GM12891 (cell line): ENCODE results near the gene MBD2.

ENCODE experiments used
- PAX5 ChIP-seq: IDR thresholded peaks from 2 replicates; pipeline ENCODE4 v1.6.1; 2011; ENCODE audit warnings: low read length, moderate library complexity, mild to moderate bottlenecking; ENCODE audit not compliant: insufficient read depth, severe bottlenecking
- POLR2A ChIP-seq: IDR thresholded peaks from 2 replicates; pipeline ENCODE4 v1.6.1; 2011; ENCODE audit warnings: low read depth, low read length, control low read depth
- POLR2AphosphoS5 ChIP-seq: IDR thresholded peaks from 2 replicates; pipeline ENCODE4 v1.6.1; 2011; ENCODE audit warnings: low read depth, low read length, control low read depth
- POU2F2 ChIP-seq: IDR thresholded peaks from 2 replicates; pipeline ENCODE4 v1.6.1; 2011; ENCODE audit warnings: low read depth, mild to moderate bottlenecking, control low read depth, low read length, moderate library complexity
- SPI1 ChIP-seq: IDR thresholded peaks from 2 replicates; pipeline ENCODE4 v1.6.1; 2011; ENCODE audit warnings: low read depth, low read length, control low read depth
- TAF1 ChIP-seq: IDR thresholded peaks from 2 replicates; pipeline ENCODE4 v1.6.1; 2011; ENCODE audit warnings: low read depth, low read length, control low read depth

GRCh38 chr18:54263904-54264336 is 39.5 kb upstream of the MBD2 start:
- 0 out of 2 replicates have a peak, but pooled peaks have one; percentile 36 for TF ChIP-seq POU2F2
- TF ChIP-seq POLR2A, result no peak
- TF ChIP-seq SPI1, result no peak
- TF ChIP-seq TAF1, result peak; percentile 41; the same call in 1 of the 2 replicates
- TF ChIP-seq PAX5, result no peak
- no peak for TF ChIP-seq POLR2AphosphoS5
